SK-N-SH (cell line): ENCODE data around the gene LRP6. TPM values are rescaled to one million over a fixed set of nuclear protein-coding genes. Genes with fewer than 3 reads are reported as not detected.

Source experiments
- CTCF ChIA-PET: fragments of 300-600, 350-600 bp; formaldehyde crosslinking; extraction: SDS; loops from one replicate; lab custom pipeline; 2021; lab: Yijun Ruan, JAX
- POLR2A ChIA-PET: fragments of 350-600 bp; sonication (Branson Sonifier 250); formaldehyde crosslinking; extraction: SDS; loops from one replicate; lab custom pipeline; 2020; ENCODE audit warnings: antibody characterized with exemption, inconsistent platforms; lab: Yijun Ruan, JAX
- DNase-seq: peaks from one replicate; pipeline ENCODE4 v3.0.0; 2012
- H2AFZ ChIP-seq: fragments of 200-600 bp; sonication (generic); 2 replicates; pipeline ENCODE4 v1.8.1; 2016; ENCODE audit warnings: antibody characterized with exemption, mild to moderate bottlenecking, low read depth
- H3F3A ChIP-seq: fragments of 200-600 bp; sonication (generic); replicated peaks from 2 replicates; pipeline ENCODE3; 2016; ENCODE audit warnings: antibody characterized with exemption, mild to moderate bottlenecking; ENCODE audit not compliant: insufficient read depth
- H3K27ac ChIP-seq, 2 experiments: fragments of 200-500 bp in 1 of 2; fragments of 200-600 bp in 1 of 2; sonication (Bioruptor generic) in 1 of 2; sonication (generic), shearing (Covaris generic) in 1 of 2; 2 replicates each; pipeline versions ENCODE4 v1.5.1 to v1.6.1; 2014 to 2016; ENCODE audit warnings: low read depth in 2 of 2, inconsistent platforms in 1 of 2, low read length in 1 of 2, mild to moderate bottlenecking in 1 of 2, mixed read lengths in 1 of 2
- H3K27me3 ChIP-seq: fragments of 200-600 bp; sonication (generic), shearing (Covaris generic); 2 replicates; pipeline ENCODE4 v1.6.1; 2016; ENCODE audit warnings: mixed run types; ENCODE audit not compliant: insufficient read depth
- H3K36me3 ChIP-seq, 2 experiments: fragments of 200-500 bp in 1 of 2; fragments of 200-600 bp in 1 of 2; sonication (Bioruptor generic) in 1 of 2; sonication (generic) in 1 of 2; replicated peaks in 1 of 2; 2 replicates each; pipeline versions ENCODE3 to v1.5.1; 2014 to 2016; ENCODE audit warnings: low read length in 1 of 2, mild to moderate bottlenecking in 1 of 2; ENCODE audit not compliant: insufficient read depth in 2 of 2, control insufficient read depth in 1 of 2
- H3K4me1 ChIP-seq, 2 experiments: fragments of 200-500 bp in 1 of 2; fragments of 200-600 bp in 1 of 2; sonication (Bioruptor generic) in 1 of 2; sonication (generic), shearing (Covaris generic) in 1 of 2; 2 replicates each; pipeline versions ENCODE4 v1.5.1 to v1.6.1; 2014 to 2016; ENCODE audit warnings: low read depth in 1 of 2, low read length in 1 of 2, mixed run types in 1 of 2; ENCODE audit not compliant: insufficient read depth in 2 of 2, control insufficient read depth in 1 of 2
- H3K4me2 ChIP-seq: fragments of 200-600 bp; sonication (generic), shearing (Covaris generic); 2 replicates; pipeline ENCODE4 v1.6.1; 2017; ENCODE audit warnings: mixed run types
- H3K4me3 ChIP-seq, 2 experiments: fragments of 200-500 bp in 1 of 2; fragments of 200-600 bp in 1 of 2; sonication (Bioruptor generic) in 1 of 2; sonication (generic), shearing (Covaris generic) in 1 of 2; 2 replicates each; pipeline versions ENCODE4 v1.5.1 to v1.8.1; 2014 to 2016; ENCODE audit warnings: low read depth in 2 of 2, inconsistent platforms in 1 of 2, low read length in 1 of 2, mild to moderate bottlenecking in 1 of 2, mixed read lengths in 1 of 2, moderate library complexity in 1 of 2
- H3K79me2 ChIP-seq: fragments of 200-600 bp; sonication (generic); 2 replicates; pipeline ENCODE4 v1.8.1; 2017; ENCODE audit warnings: mild to moderate bottlenecking; ENCODE audit not compliant: insufficient read depth
- H3K9ac ChIP-seq: fragments of 200-600 bp; sonication (generic); 2 replicates; pipeline ENCODE4 v1.6.1; 2017; ENCODE audit warnings: mixed run types
- H3K9me2 ChIP-seq: fragments of 200-600 bp; sonication (generic); 2 replicates; pipeline ENCODE4 v1.6.1; 2017; ENCODE audit warnings: mixed run types
- H3K9me3 ChIP-seq: fragments of 200-600 bp; sonication (generic); 2 replicates; pipeline ENCODE4 v1.6.1; 2017; ENCODE audit warnings: mixed run types, mild to moderate bottlenecking, moderate library complexity
- H4K20me1 ChIP-seq: fragments of 200-600 bp; sonication (generic); 2 replicates; pipeline ENCODE4 v1.6.1; 2017; ENCODE audit warnings: mild to moderate bottlenecking, mixed run types; ENCODE audit not compliant: insufficient read depth
- ELF1 ChIP-seq: IDR thresholded peaks from 2 replicates; pipeline ENCODE4 v1.4.0; 2012
- EP300 ChIP-seq, 2 experiments: IDR thresholded peaks; 2 replicates each; pipeline versions ENCODE4 v1.4.0 to v1.6.1; 2012; ENCODE audit warnings: borderline replicate concordance in 1 of 2, low read depth in 1 of 2, low read length in 1 of 2
- EZH2phosphoT487 ChIP-seq: fragments of 200-600 bp; sonication (generic); IDR thresholded peaks from 2 replicates; pipeline ENCODE4 v1.6.1; 2017; ENCODE audit warnings: low read depth, mixed run types, mild to moderate bottlenecking, antibody characterized with exemption, moderate library complexity, borderline replicate concordance
- FOXJ3 ChIP-seq: sonication (generic); formaldehyde crosslinking; IDR thresholded peaks from 2 replicates; pipeline ENCODE4 v1.5.1; 2020; ENCODE audit warnings: mild to moderate bottlenecking, missing genetic modification reagents
- GABPA ChIP-seq: IDR thresholded peaks from 2 replicates; pipeline ENCODE4 v1.4.0; 2012; ENCODE audit warnings: low read depth, mild to moderate bottlenecking
- NFIC ChIP-seq: IDR thresholded peaks from 2 replicates; pipeline ENCODE4 v1.4.0; 2012; ENCODE audit warnings: borderline replicate concordance
- POLR2AphosphoS5 ChIP-seq: IDR thresholded peaks from 2 replicates; pipeline ENCODE4 v1.6.1; 2012; ENCODE audit warnings: low read depth, low read length
- RAD21 ChIP-seq: IDR thresholded peaks from 2 replicates; pipeline ENCODE4 v1.6.1; 2012; ENCODE audit warnings: mild to moderate bottlenecking, low read length
- RCOR1 ChIP-seq: fragments of 150-350 bp; IDR thresholded peaks from 2 replicates; pipeline ENCODE4 v1.6.1; 2017; ENCODE audit warnings: antibody characterized with exemption, low read length
- RFX5 ChIP-seq: IDR thresholded peaks from 2 replicates; pipeline ENCODE4 v1.6.1; 2012; ENCODE audit warnings: mild to moderate bottlenecking, improper control_type of control experiment, low read length
- RXRA ChIP-seq: IDR thresholded peaks from 2 replicates; pipeline ENCODE4 v1.4.0; 2012; ENCODE audit warnings: low read depth, mild to moderate bottlenecking, borderline replicate concordance
- SIN3A ChIP-seq: IDR thresholded peaks from 2 replicates; pipeline ENCODE4 v1.6.1; 2012; ENCODE audit warnings: low read depth, mild to moderate bottlenecking, low read length, moderate library complexity, borderline replicate concordance
- SMC3 ChIP-seq: IDR thresholded peaks from 2 replicates; pipeline ENCODE4 v1.6.1; 2012; ENCODE audit warnings: low read depth, low read length, improper control_type of control experiment
- TCF12 ChIP-seq: IDR thresholded peaks from 2 replicates; pipeline ENCODE4 v1.4.0; 2012
- WGBS: methylation state at CpG from one replicate; pipeline ENCODE4 v1.1.6; 2017; ENCODE audit warnings: low lambda C conversion rate; 5-methylcytosine and 5-hydroxymethylcytosine counted together
- polyA plus RNA-seq, 3 experiments: library from polyadenylated mRNA; depleted of rRNA; stranded (reverse); fragments of >200 nt; gene quantifications; 2 replicates each; pipeline ENCODE4 v1.2.3, GENCODE V29; 2012
- TF ChIP-seq, protein P1 (sequence below): fragments of 200-600 bp; sonication (generic); IDR thresholded peaks from 2 replicates; pipeline ENCODE4 v1.6.1; 2017; ENCODE audit warnings: antibody characterized with exemption, mild to moderate bottlenecking, moderate library complexity
- TF ChIP-seq, protein P2 (sequence below): IDR thresholded peaks from 2 replicates; pipeline ENCODE4 v1.4.0; 2012; ENCODE audit warnings: low read depth, borderline replicate concordance

Gene LRP6
- polyA plus RNA-seq, 1 of the 3 experiments (the other 2 are of a cell fraction): 13.7 TPM

DNA sequence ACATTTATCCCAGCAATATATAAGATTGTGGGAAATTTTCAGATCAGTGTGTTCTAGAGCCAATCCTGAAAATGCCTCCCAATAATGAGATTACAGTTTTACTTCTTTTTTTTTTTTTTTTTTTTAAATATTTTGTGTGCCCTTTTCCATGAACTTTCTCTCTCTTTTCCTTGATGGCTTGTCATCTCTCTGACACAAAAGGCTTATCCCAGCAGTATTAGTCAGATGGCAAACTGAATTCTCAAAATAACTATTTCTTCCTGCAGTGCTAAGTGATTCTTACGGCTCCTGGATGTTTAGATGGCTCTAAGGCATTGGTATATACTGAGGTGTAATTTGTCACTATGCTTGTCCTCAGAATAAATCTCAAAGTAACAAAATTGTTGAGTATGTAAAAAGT, 86.7 kb downstream of the LRP6 start:
- Histone ChIP-seq H3K9me2 (no peaks in the 10 kb centered on the region), H3K9ac (no peak overlapping the region), H4K20me1 (no peaks in the 10 kb centered on the region), H3K4me2 (no peak overlapping the region), H3K27ac (no peak overlapping the region), H3K79me2 (peaks cover 18% of the 10 kb centered on the region), H3K27me3 (no peaks in the 10 kb centered on the region), H3K36me3 (peaks cover 19 to 34% of the 10 kb centered on the region in 2 experiments), H3F3A (peaks cover 28% of the 10 kb centered on the region), H3K9me3 (no peaks in the 10 kb centered on the region), H2AFZ (no peak overlapping the region), H3K4me1 (peaks cover 11 to 22% of the 10 kb centered on the region in 2 experiments), H3K4me3 (no peak overlapping the region)
- ChIA-PET CTCF (interaction anchor here (0.8 to 1.5 kb wide), 3 partner anchors 10 to 78 kb away, joined by 3 to 6 read pairs (median 5); no protein-coding TSS in a partner anchor), POLR2A (no interaction called here)
- TF ChIP-seq SMC3: no peak
- 11% methylated on average over 1 of the region's 1 CpG for WGBS
- DNase-seq: no peak

DNA sequence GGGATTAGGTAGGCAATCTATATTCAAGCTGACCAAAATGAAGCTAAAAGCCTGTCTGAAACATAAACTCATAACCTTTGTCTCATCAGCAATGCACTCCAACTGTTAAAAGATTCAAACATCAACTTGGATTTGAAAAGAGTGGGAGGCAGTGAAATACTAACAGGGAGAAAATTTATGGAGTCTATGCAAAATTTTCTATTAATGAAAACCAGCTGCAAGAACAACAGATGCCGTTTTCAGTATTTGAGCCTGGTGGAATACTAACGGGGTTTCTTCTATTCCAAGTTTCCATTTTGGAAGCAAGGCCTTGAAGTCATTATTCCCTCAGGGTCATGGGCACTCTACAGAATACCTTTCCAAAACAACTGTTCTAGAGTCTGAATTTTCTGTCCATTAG, 88.3 kb downstream of the LRP6 start:
- H3K9me3 ChIP-seq: no peaks in the 10 kb centered on the region
- no peaks in the 10 kb centered on the region for H4K20me1 ChIP-seq
- no peak overlapping the region for H2AFZ ChIP-seq
- no peaks in the 10 kb centered on the region for H3K27me3 ChIP-seq
- H3K9ac ChIP-seq: no peak overlapping the region
- 27% methylated on average over 2 of the region's 2 CpGs for WGBS
- peaks cover 23% of the 10 kb centered on the region for H3F3A ChIP-seq
- H3K4me1 ChIP-seq: peaks cover 9 to 22% of the 10 kb centered on the region in 2 experiments
- peak; percentile 75 for TF ChIP-seq TCF12
- TF ChIP-seq, protein P1, sequence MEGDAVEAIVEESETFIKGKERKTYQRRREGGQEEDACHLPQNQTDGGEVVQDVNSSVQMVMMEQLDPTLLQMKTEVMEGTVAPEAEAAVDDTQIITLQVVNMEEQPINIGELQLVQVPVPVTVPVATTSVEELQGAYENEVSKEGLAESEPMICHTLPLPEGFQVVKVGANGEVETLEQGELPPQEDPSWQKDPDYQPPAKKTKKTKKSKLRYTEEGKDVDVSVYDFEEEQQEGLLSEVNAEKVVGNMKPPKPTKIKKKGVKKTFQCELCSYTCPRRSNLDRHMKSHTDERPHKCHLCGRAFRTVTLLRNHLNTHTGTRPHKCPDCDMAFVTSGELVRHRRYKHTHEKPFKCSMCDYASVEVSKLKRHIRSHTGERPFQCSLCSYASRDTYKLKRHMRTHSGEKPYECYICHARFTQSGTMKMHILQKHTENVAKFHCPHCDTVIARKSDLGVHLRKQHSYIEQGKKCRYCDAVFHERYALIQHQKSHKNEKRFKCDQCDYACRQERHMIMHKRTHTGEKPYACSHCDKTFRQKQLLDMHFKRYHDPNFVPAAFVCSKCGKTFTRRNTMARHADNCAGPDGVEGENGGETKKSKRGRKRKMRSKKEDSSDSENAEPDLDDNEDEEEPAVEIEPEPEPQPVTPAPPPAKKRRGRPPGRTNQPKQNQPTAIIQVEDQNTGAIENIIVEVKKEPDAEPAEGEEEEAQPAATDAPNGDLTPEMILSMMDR: no peak
- no peak overlapping the region for H3K4me2 ChIP-seq
- DNase-seq: peak; percentile 19
- ChIA-PET CTCF (no interaction called here), POLR2A (no interaction called here)
- H3K9me2 ChIP-seq: no peaks in the 10 kb centered on the region
- H3K79me2 ChIP-seq: peaks cover 20% of the 10 kb centered on the region
- H3K36me3 ChIP-seq: peaks cover 18 to 25% of the 10 kb centered on the region in 2 experiments
- no peak overlapping the region for H3K4me3 ChIP-seq
- H3K27ac ChIP-seq: peak overlapping the region in 1 of 2 experiments; percentile 76; a peak in 3 of 4 replicates

DNA sequence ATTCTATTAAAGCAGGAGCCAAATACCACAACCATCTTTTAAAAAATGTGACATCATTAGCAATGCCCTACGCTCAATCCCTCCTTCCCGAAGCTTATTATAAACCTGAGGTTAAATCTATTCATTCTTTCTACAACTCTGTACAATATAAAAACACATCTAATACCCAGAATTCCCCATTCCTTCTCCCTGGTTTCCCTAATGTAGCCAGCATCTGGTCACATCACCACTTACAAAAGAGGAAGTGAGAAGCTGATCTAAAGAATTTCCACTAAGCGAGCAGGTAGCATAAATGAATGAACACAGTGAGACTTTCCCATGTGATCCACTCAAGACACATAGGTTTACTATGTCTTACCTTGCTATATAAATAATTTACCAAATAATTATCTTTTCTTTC, 90.4 kb downstream of the LRP6 start:
- 97% methylated on average over 3 of the region's 3 CpGs for WGBS
- H4K20me1 ChIP-seq: peaks cover 5% of the 10 kb centered on the region; the same call in 1 of the 2 replicates
- H3F3A ChIP-seq: peaks cover 4% of the 10 kb centered on the region
- H3K79me2 ChIP-seq: peaks cover 30% of the 10 kb centered on the region
- peaks cover 13 to 25% of the 10 kb centered on the region in 2 experiments for H3K36me3 ChIP-seq
- no peaks in the 10 kb centered on the region for H3K9me2 ChIP-seq
- no peak overlapping the region for H3K4me2 ChIP-seq
- H3K27me3 ChIP-seq: no peaks in the 10 kb centered on the region
- H3K9ac ChIP-seq: no peak overlapping the region
- H3K4me3 ChIP-seq: no peak overlapping the region
- no peak for TF ChIP-seq RFX5
- no peak for TF ChIP-seq RXRA
- TF ChIP-seq ELF1: no peak
- TF ChIP-seq, protein P2, sequence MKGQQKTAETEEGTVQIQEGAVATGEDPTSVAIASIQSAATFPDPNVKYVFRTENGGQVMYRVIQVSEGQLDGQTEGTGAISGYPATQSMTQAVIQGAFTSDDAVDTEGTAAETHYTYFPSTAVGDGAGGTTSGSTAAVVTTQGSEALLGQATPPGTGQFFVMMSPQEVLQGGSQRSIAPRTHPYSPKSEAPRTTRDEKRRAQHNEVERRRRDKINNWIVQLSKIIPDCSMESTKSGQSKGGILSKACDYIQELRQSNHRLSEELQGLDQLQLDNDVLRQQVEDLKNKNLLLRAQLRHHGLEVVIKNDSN: no peak
- TF ChIP-seq SIN3A: no peak
- TF ChIP-seq FOXJ3 (CRISPR knock-in tag): no peak
- no peak for TF ChIP-seq NFIC
- no peak for TF ChIP-seq RCOR1
- no peak for TF ChIP-seq EZH2phosphoT487
- TF ChIP-seq POLR2AphosphoS5: no peak
- TF ChIP-seq EP300 (IDR thresholded peaks at IDR 0.05; ENCODE audit: borderline replicate concordance in 1 of 2, low read depth in 1 of 2, low read length in 1 of 2): no peak
- TF ChIP-seq GABPA: no peak
- TF ChIP-seq RAD21: no peak
- no peak for DNase-seq
- ChIA-PET POLR2A (no interaction called here), CTCF (no interaction called here)
- H2AFZ ChIP-seq: no peak overlapping the region
- no peak overlapping the region for H3K27ac ChIP-seq
- peaks cover 9 to 10% of the 10 kb centered on the region in 2 experiments; a peak in 3 of 4 replicates for H3K4me1 ChIP-seq
- H3K9me3 ChIP-seq: no peaks in the 10 kb centered on the region
